ENCODE measurements around the gene ATP6V0A4.

Gene ATP6V0A4

GRCh38 chr7:138797715-138798320, at the start of gene ATP6V0A4, which contains the start of gene TMEM213:
Gene ATP6V0A4, minus strand, starts transcription at chr7:138798196. Its CDS starts 26,949 bp downstream, at chr7:138771247.
Gene TMEM213, plus strand, starts transcription at chr7:138797994. Its CDS starts 111 bp downstream, at chr7:138798105.
- no peaks in the 10 kb centered on the region for H3K36me3 Mint-ChIP-seq
- no peaks in the 10 kb centered on the region for H3K9me3 Mint-ChIP-seq
- H3K4me1 Mint-ChIP-seq: no peaks in the 10 kb centered on the region
- H3K27ac Mint-ChIP-seq: no peak within 1 kb of the TSS
- no peak within 1 kb of the TSS for H3K4me3 Mint-ChIP-seq
- H3K27me3 Mint-ChIP-seq: no peaks in the 10 kb centered on the region

GRCh38 chr7:138845711-138846110, 47.7 kb upstream of the ATP6V0A4 start:
- H3K4me3 Mint-ChIP-seq: no peak overlapping the region
- H3K27ac Mint-ChIP-seq: no peak overlapping the region
- H3K36me3 Mint-ChIP-seq: no peaks in the 10 kb centered on the region
- H3K9me3 Mint-ChIP-seq: no peaks in the 10 kb centered on the region
- no peaks in the 10 kb centered on the region for H3K27me3 Mint-ChIP-seq
- H3K4me1 Mint-ChIP-seq: no peaks in the 10 kb centered on the region

- Mint-ChIP-seq H3K27ac (no peak overlapping the region), H3K9me3 (no peaks in the 10 kb centered on the region), H3K36me3 (no peaks in the 10 kb centered on the region), H3K27me3 (peaks cover 3% of the 10 kb centered on the region), H3K4me3 (no peak overlapping the region), H3K4me1 (no peaks in the 10 kb centered on the region)
Observed at GRCh38 chr7:138843632-138844580, 45.9 kb upstream of the ATP6V0A4 start.

- Mint-ChIP-seq H3K36me3 (no peaks in the 10 kb centered on the region), H3K4me1 (no peaks in the 10 kb centered on the region), H3K9me3 (no peaks in the 10 kb centered on the region), H3K4me3 (no peak overlapping the region), H3K27me3 (peaks cover 3% of the 10 kb centered on the region), H3K27ac (no peak overlapping the region)
Observed at GRCh38 chr7:138842111-138842510, 44.1 kb upstream of the ATP6V0A4 start.

GRCh38 chr7:138838166-138838565, 40.2 kb upstream of the ATP6V0A4 start:
- Mint-ChIP-seq H3K4me3 (no peak overlapping the region), H3K9me3 (no peaks in the 10 kb centered on the region), H3K4me1 (no peaks in the 10 kb centered on the region), H3K27me3 (peaks cover 4% of the 10 kb centered on the region), H3K36me3 (no peaks in the 10 kb centered on the region), H3K27ac (no peak overlapping the region)

GRCh38 chr7:138837627-138838026, 39.6 kb upstream of the ATP6V0A4 start:
- Mint-ChIP-seq H3K27ac (no peak overlapping the region), H3K4me1 (no peaks in the 10 kb centered on the region), H3K9me3 (no peaks in the 10 kb centered on the region), H3K27me3 (peaks cover 4% of the 10 kb centered on the region), H3K4me3 (no peak overlapping the region), H3K36me3 (no peaks in the 10 kb centered on the region)

GRCh38 chr7:138835087-138835486, 37.1 kb upstream of the ATP6V0A4 start:
- no peaks in the 10 kb centered on the region for H3K9me3 Mint-ChIP-seq
- no peaks in the 10 kb centered on the region for H3K4me1 Mint-ChIP-seq
- H3K27me3 Mint-ChIP-seq: peaks cover 2% of the 10 kb centered on the region
- H3K4me3 Mint-ChIP-seq: no peak overlapping the region
- H3K27ac Mint-ChIP-seq: no peak overlapping the region
- H3K36me3 Mint-ChIP-seq: no peaks in the 10 kb centered on the region

GRCh38 chr7:138834583-138834982, 36.6 kb upstream of the ATP6V0A4 start:
- no peaks in the 10 kb centered on the region for H3K4me1 Mint-ChIP-seq
- H3K27ac Mint-ChIP-seq: no peak overlapping the region
- H3K36me3 Mint-ChIP-seq: no peaks in the 10 kb centered on the region
- no peak overlapping the region for H3K4me3 Mint-ChIP-seq
- H3K9me3 Mint-ChIP-seq: no peaks in the 10 kb centered on the region
- H3K27me3 Mint-ChIP-seq: peaks cover 2% of the 10 kb centered on the region

- Mint-ChIP-seq H3K36me3 (no peaks in the 10 kb centered on the region), H3K27me3 (peaks cover 2% of the 10 kb centered on the region), H3K9me3 (no peaks in the 10 kb centered on the region), H3K27ac (no peak overlapping the region), H3K4me3 (no peak overlapping the region), H3K4me1 (no peaks in the 10 kb centered on the region)
Observed at GRCh38 chr7:138833596-138833995, 35.6 kb upstream of the ATP6V0A4 start.

GRCh38 chr7:138832966-138833365, 35.0 kb upstream of the ATP6V0A4 start:
- H3K4me1 Mint-ChIP-seq: no peaks in the 10 kb centered on the region
- no peaks in the 10 kb centered on the region for H3K9me3 Mint-ChIP-seq
- no peak overlapping the region for H3K27ac Mint-ChIP-seq
- H3K27me3 Mint-ChIP-seq: peaks cover 2% of the 10 kb centered on the region
- no peaks in the 10 kb centered on the region for H3K36me3 Mint-ChIP-seq
- H3K4me3 Mint-ChIP-seq: no peak overlapping the region

- Mint-ChIP-seq H3K36me3 (no peaks in the 10 kb centered on the region), H3K4me3 (no peak overlapping the region), H3K4me1 (peaks cover 8% of the 10 kb centered on the region), H3K27me3 (peaks cover 2% of the 10 kb centered on the region), H3K9me3 (no peaks in the 10 kb centered on the region), H3K27ac (no peak overlapping the region)
Observed at GRCh38 chr7:138829335-138829734, 31.3 kb upstream of the ATP6V0A4 start.

GRCh38 chr7:138828302-138828701, 30.3 kb upstream of the ATP6V0A4 start:
- Mint-ChIP-seq H3K36me3 (no peaks in the 10 kb centered on the region), H3K27me3 (peaks cover 2% of the 10 kb centered on the region), H3K4me3 (no peak overlapping the region), H3K27ac (no peak overlapping the region), H3K4me1 (peaks cover 8% of the 10 kb centered on the region), H3K9me3 (no peaks in the 10 kb centered on the region)

- Mint-ChIP-seq H3K27me3 (peaks cover 2% of the 10 kb centered on the region), H3K27ac (no peak overlapping the region), H3K4me1 (peaks cover 8% of the 10 kb centered on the region), H3K36me3 (no peaks in the 10 kb centered on the region), H3K9me3 (no peaks in the 10 kb centered on the region), H3K4me3 (no peak overlapping the region)
Observed at GRCh38 chr7:138825049-138825721, 27.2 kb upstream of the ATP6V0A4 start.

GRCh38 chr7:138822867-138823535, 25.0 kb upstream of the ATP6V0A4 start:
- Mint-ChIP-seq H3K27me3 (peaks cover 2% of the 10 kb centered on the region), H3K9me3 (no peaks in the 10 kb centered on the region), H3K4me3 (no peak overlapping the region), H3K36me3 (no peaks in the 10 kb centered on the region), H3K27ac (no peak overlapping the region), H3K4me1 (peaks cover 8% of the 10 kb centered on the region)

GRCh38 chr7:138821912-138822311, 23.9 kb upstream of the ATP6V0A4 start:
- Mint-ChIP-seq H3K27me3 (peaks cover 2% of the 10 kb centered on the region), H3K9me3 (no peaks in the 10 kb centered on the region), H3K4me3 (no peak overlapping the region), H3K36me3 (no peaks in the 10 kb centered on the region), H3K4me1 (peaks cover 8% of the 10 kb centered on the region), H3K27ac (no peak overlapping the region)

All from activated naive CD4-positive, alpha-beta T cell treated with anti-CD3 and anti-CD28 coated beads, Interleukin-2, amount 50 U/mL, for 24 hours (primary cell).